Measurements from ENCODE around the gene NINJ2.

The NINJ2 gene

DNA sequence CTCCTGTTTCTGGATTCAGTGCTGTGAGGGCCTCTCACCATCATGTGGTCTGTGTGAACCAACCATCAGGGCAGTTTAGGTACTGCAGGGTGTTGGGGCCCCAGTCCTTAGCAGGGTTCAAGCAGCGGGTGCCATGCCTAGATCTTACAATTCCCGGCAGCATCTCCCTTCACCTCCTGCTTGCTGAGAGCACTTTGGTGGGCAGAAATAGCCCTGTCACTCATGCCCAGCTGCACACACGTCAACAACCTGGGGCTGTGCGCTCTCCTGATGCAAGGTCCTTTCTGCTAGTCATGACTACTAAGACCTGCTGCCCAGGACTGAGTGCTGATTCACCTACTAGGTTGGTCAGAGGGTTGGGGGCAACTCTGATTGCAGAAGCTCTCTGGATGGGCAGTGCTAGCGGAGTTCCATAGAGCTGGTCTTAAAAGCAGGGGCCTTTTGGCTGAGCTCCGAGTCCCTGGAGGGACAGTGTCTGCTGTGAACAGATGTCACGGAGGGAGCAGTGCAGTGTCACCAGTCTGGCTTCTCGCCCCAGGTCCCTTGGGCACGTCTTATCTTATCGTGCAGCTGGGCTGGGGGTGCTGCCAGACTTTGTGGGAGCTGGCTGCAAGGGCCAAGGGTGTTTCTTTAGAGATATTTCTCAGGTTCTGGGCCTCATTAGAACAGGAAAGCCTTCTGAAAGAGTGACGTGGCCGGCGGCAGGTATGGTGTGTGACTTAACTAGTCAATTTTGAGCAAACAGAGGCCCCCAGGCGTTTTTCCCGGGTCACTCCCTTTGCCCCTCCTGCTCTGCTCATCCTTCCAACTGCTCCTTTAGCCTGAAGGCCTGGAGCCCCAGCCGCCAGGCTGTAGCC lies 71.8 kb downstream of the NINJ2 start:
- Histone ChIP-seq H3K4me3 (ENCODE audit: low read depth in 1 of 2, low read length in 2 of 2) (no peak overlapping the region), H3K36me3 (ENCODE audit: control insufficient read depth in 1 of 2, insufficient read depth in 2 of 2, low read length in 2 of 2) (no peaks in the 10 kb centered on the region), H3K4me1 (ENCODE audit: control insufficient read depth in 1 of 2, insufficient read depth in 2 of 2, low read length in 2 of 2) (peaks cover 10 to 12% of the 10 kb centered on the region in 2 donors), H3K27me3 (ENCODE audit: control insufficient read depth in 1 of 2, insufficient read depth in 2 of 2, low read length in 2 of 2) (no peaks in the 10 kb centered on the region), H3K9me3 (ENCODE audit: control insufficient read depth in 1 of 2, low read length in 2 of 2) (no peaks in the 10 kb centered on the region), H3K9ac (ENCODE audit: low read depth in 1 of 2, low read length in 2 of 2) (no peak overlapping the region), H3K27ac (ENCODE audit: low read depth, low read length) (no peak overlapping the region)

DNA sequence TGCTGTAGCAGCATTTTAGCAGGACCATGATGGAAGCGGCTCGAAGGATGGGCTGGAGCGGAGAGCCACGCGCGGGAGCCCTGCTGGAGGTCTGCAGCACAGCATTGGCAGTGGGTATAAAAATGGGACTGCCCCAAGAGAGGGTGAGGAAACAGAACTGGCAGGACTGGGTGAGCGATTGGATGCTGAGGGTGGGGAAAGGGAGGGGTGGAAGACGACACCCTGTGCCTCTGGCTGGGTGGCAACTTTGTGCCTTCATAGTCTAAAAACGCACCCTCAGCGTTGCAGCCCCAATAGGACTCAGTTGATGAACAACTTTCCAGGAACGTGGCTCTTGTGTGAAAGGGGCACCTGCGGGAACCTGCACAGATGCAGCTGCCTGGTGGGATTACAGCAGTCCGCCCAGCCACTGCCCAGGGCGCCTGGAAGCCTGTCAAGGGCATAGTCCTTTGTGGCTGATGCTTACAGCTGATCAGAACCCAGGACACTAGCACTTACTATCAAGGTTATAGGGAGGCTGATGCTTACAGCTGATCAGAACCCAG lies 73.0 kb downstream of the NINJ2 start:
- Histone ChIP-seq H3K27ac (ENCODE audit: low read depth, low read length) (no peak overlapping the region), H3K4me1 (ENCODE audit: control insufficient read depth in 1 of 2, insufficient read depth in 2 of 2, low read length in 2 of 2) (peaks cover 10 to 12% of the 10 kb centered on the region in 2 donors), H3K36me3 (ENCODE audit: control insufficient read depth in 1 of 2, insufficient read depth in 2 of 2, low read length in 2 of 2) (no peaks in the 10 kb centered on the region), H3K27me3 (ENCODE audit: control insufficient read depth in 1 of 2, insufficient read depth in 2 of 2, low read length in 2 of 2) (no peaks in the 10 kb centered on the region), H3K9ac (ENCODE audit: low read depth in 1 of 2, low read length in 2 of 2) (no peak overlapping the region), H3K9me3 (ENCODE audit: control insufficient read depth in 1 of 2, low read length in 2 of 2) (no peaks in the 10 kb centered on the region), H3K4me3 (ENCODE audit: low read depth in 1 of 2, low read length in 2 of 2) (no peak overlapping the region)

DNA sequence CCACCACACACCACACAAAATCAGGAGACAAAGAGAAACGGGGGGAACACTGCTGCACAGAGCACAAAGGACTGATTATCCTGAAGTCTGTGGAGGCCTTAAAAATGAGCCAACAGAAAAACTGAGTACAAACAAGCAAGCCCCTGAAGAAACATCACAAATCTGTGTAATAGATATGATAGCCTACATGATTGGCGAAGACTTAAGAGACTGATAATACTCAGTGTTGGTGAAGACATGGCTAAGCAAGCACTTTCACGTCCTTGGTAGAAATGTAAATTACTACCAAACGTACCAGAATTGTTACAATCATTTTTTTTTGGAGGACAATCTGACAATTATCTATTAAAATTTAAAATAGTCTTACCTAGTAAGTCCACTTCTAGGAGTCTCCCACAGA lies 74.6 kb downstream of the NINJ2 start:
- no peaks in the 10 kb centered on the region for H3K36me3 ChIP-seq (ENCODE audit: control insufficient read depth in 1 of 2, insufficient read depth in 2 of 2, low read length in 2 of 2)
- no peak overlapping the region for H3K27ac ChIP-seq (ENCODE audit: low read depth, low read length)
- no peaks in the 10 kb centered on the region for H3K27me3 ChIP-seq (ENCODE audit: control insufficient read depth in 1 of 2, insufficient read depth in 2 of 2, low read length in 2 of 2)

DNA sequence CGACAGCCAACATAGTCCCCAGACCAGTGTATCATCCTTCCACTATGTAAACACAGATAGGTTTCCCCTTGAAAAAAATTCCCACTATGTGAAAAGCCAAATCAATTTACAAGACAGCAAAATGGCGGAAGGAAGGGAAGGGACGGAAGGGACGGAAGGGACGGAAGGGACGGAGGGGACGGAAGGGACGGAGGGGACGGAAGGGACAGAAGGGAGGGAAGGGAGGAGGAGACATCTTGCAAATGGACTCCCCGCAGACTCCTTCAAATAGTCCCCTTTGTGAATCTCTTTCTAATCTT lies 75.3 kb downstream of the NINJ2 start:
- Histone ChIP-seq H3K27ac (ENCODE audit: low read depth, low read length) (no peak overlapping the region), H3K9me3 (ENCODE audit: control insufficient read depth in 1 of 2, low read length in 2 of 2) (no peaks in the 10 kb centered on the region)

More for the DNA sequence above, 74.6 kb downstream of the NINJ2 start:
- Histone ChIP-seq H3K9me3 (ENCODE audit: control insufficient read depth in 1 of 2, low read length in 2 of 2) (no peaks in the 10 kb centered on the region), H3K4me3 (ENCODE audit: low read depth in 1 of 2, low read length in 2 of 2) (no peak overlapping the region), H3K4me1 (ENCODE audit: control insufficient read depth in 1 of 2, insufficient read depth in 2 of 2, low read length in 2 of 2) (peaks cover 10 to 12% of the 10 kb centered on the region in 2 donors), H3K9ac (ENCODE audit: low read depth in 1 of 2, low read length in 2 of 2) (no peak overlapping the region)

DNA sequence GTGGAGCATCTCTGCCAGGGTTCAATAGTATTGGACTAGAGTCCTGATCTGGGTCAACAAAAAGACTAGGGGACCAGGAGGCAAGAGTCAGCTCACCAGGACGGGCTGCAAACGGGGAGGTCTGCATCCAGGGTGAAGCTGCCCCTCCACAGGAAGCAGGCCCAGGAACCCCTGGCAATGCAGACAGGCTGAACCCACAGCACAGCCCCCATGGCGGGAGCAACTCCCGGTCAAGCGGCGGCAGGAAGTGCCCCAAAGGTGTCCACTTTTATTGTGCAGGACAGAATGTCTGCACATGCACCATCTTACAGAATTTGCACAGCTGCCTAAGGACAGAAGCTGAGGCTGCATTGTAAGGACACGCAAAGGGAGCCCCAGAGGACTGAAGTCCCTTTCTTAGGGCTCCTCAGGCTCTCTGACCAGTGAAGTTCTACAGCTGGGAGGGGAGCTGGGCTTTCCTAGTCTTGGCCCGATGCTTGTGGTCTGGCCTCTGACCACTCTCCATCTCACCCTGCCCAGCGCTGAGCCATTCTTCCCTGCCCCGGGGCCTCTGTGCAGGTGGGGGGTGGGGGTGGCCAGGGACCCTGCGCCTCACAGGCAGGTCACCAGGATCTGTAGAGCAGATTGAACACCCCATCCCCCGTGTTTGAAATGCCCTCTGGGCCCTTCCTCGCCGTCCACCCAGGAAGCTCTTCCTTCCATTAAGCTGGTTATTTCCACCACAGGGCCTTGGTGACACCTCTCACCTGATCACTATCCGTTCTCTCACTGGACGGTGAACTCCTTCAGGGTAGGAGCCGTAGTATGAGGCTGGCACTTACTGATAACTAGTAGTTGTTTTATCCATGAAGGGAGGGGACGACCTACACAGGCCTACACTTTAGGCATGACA lies 75.9 kb downstream of the NINJ2 start:
- Histone ChIP-seq H3K4me3 (ENCODE audit: low read depth in 1 of 2, low read length in 2 of 2) (no peak overlapping the region), H3K9me3 (ENCODE audit: control insufficient read depth in 1 of 2, low read length in 2 of 2) (no peaks in the 10 kb centered on the region), H3K36me3 (ENCODE audit: control insufficient read depth in 1 of 2, insufficient read depth in 2 of 2, low read length in 2 of 2) (no peaks in the 10 kb centered on the region), H3K4me1 (ENCODE audit: control insufficient read depth in 1 of 2, insufficient read depth in 2 of 2, low read length in 2 of 2) (peaks cover 10 to 12% of the 10 kb centered on the region in 2 donors), H3K27me3 (ENCODE audit: control insufficient read depth in 1 of 2, insufficient read depth in 2 of 2, low read length in 2 of 2) (no peaks in the 10 kb centered on the region), H3K9ac (ENCODE audit: low read depth in 1 of 2, low read length in 2 of 2) (no peak overlapping the region), H3K27ac (ENCODE audit: low read depth, low read length) (no peak overlapping the region)

More for the DNA sequence above, 75.3 kb downstream of the NINJ2 start:
- Histone ChIP-seq H3K9ac (ENCODE audit: low read depth in 1 of 2, low read length in 2 of 2) (no peak overlapping the region), H3K27me3 (ENCODE audit: control insufficient read depth in 1 of 2, insufficient read depth in 2 of 2, low read length in 2 of 2) (no peaks in the 10 kb centered on the region), H3K36me3 (ENCODE audit: control insufficient read depth in 1 of 2, insufficient read depth in 2 of 2, low read length in 2 of 2) (no peaks in the 10 kb centered on the region), H3K4me1 (ENCODE audit: control insufficient read depth in 1 of 2, insufficient read depth in 2 of 2, low read length in 2 of 2) (peaks cover 10 to 12% of the 10 kb centered on the region in 2 donors), H3K4me3 (ENCODE audit: low read depth in 1 of 2, low read length in 2 of 2) (no peak overlapping the region)

DNA sequence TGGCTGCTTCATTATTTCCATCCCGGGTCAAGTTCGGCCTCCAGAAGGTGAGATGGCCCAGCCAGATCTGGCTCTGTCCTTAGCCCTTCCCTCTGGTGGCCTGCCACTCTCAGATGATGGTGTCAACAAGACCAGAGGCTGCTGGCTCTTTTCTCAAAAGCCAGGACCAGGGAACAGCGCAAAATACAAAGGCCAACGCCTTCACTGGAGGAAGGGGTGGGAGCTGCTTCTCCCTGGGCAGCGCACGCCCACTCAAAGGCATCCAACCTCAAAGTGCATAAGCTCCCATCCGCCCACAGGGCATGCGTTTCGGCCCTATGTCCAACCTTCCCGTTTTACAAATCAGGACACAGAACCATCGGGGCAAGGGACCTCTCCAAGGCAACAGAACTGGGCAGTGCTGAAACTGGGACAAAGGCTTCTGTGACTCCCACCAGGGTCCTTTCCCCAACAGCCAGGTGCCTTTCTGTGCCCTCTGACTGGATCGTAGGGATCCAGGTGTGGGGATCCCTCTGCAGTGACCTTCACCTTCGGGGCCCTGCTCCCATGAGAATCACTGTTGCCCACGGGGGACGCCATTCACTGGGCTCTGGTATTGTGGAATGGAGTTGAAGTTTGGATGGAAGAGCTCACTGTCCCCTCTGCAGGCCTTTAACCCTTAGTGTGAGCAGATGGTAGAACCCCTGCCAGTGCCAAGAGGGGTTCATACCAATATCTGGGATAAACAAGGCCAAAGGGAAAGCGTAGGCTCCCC lies 76.8 kb downstream of the NINJ2 start:
- H3K9me3 ChIP-seq (ENCODE audit: control insufficient read depth in 1 of 2, low read length in 2 of 2): no peaks in the 10 kb centered on the region

DNA sequence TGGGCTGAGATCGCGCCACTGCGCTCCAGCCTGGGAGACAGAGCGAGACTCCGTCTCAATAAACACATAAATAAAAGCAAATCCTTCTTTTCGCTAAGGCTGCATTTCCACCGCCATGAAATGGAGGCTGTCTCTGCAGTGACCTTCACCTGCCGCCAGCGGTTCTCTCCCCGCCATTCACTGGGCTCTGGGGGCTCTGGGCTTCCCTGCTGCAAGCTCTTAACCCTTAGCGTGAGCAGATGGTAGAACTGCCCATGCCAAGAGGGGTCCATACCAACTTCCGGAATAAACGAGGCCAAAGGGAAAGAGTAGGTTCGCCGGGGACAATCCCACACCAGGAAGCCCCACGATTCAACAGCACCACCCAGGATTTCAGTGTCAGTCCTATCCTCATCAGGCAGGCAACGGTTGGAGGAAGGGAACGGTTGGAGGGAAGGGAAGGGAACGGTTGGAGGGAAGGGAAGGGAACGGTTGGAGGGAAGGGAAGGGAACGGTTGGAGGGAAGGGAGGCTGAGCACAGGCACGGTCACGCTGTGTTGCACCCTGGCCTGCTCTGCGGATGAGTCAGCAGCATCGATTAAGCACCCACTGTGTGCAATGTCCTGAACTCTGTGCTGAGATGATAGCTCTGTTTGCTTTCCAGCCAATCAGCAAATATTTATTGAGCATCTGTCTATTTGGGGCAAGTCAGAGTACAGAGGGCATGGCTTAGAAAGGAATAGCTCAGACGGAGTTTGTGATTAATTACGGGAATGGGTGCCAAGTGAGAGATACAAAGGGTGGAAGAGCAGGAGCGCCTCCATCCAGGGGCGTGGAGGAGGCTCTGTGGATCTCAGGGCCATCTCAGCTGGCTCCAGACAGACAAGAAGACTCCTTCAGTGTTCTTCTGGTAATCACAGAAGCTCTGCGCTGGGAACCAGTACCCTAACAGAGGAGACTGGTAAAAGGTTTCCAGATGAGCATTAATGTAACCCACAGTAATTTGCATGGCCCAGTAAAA lies 77.9 kb downstream of the NINJ2 start:
- no peaks in the 10 kb centered on the region for H3K27me3 ChIP-seq (ENCODE audit: control insufficient read depth in 1 of 2, insufficient read depth in 2 of 2, low read length in 2 of 2)
- H3K27ac ChIP-seq (ENCODE audit: low read depth, low read length): no peak overlapping the region
- no peak overlapping the region for H3K4me3 ChIP-seq (ENCODE audit: low read depth in 1 of 2, low read length in 2 of 2)
- no peaks in the 10 kb centered on the region for H3K36me3 ChIP-seq (ENCODE audit: control insufficient read depth in 1 of 2, insufficient read depth in 2 of 2, low read length in 2 of 2)
- H3K9me3 ChIP-seq (ENCODE audit: control insufficient read depth in 1 of 2, low read length in 2 of 2): no peaks in the 10 kb centered on the region
- no peak overlapping the region for H3K9ac ChIP-seq (ENCODE audit: low read depth in 1 of 2, low read length in 2 of 2)
- no peaks in the 10 kb centered on the region for H3K4me1 ChIP-seq (ENCODE audit: control insufficient read depth in 1 of 2, insufficient read depth in 2 of 2, low read length in 2 of 2)

More for the DNA sequence above, 76.8 kb downstream of the NINJ2 start:
- H3K27ac ChIP-seq (ENCODE audit: low read depth, low read length): no peak overlapping the region
- no peaks in the 10 kb centered on the region for H3K36me3 ChIP-seq (ENCODE audit: control insufficient read depth in 1 of 2, insufficient read depth in 2 of 2, low read length in 2 of 2)
- H3K4me3 ChIP-seq (ENCODE audit: low read depth in 1 of 2, low read length in 2 of 2): no peak overlapping the region
- no peak overlapping the region for H3K9ac ChIP-seq (ENCODE audit: low read depth in 1 of 2, low read length in 2 of 2)
- H3K27me3 ChIP-seq (ENCODE audit: control insufficient read depth in 1 of 2, insufficient read depth in 2 of 2, low read length in 2 of 2): no peaks in the 10 kb centered on the region
- peaks cover 2 to 4% of the 10 kb centered on the region in 2 donors for H3K4me1 ChIP-seq (ENCODE audit: control insufficient read depth in 1 of 2, insufficient read depth in 2 of 2, low read length in 2 of 2)

DNA sequence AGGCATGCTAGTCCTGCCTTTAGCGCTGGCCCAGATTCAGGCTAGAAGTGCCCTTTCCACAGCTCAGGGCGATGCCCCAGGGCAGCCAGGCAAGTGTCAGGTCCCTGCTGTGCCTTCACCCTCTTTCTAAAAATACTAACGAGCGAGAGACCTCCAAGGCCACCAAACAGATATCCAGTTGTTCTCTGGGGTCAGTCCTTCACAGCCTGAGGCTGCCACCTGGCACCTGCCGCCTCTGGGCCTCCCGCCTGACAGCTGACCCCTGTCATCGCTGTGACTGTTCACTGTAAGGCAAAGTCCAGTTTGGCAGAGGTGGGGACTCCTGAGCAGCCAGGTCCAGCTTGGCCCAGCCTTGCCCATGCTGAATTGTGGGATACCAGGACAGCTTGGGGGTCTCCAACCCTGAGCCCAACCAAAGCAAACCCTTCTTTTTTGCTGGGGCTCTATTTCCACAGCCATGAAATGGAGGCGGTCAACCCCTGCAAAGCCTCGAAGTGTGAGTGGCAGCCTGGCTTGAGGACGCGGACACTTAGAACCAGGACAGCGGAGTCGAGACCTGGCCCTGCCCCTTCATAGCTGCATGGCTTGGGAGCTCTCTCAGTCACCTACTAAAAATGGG lies 79.9 kb downstream of the NINJ2 start:
- H3K9me3 ChIP-seq (ENCODE audit: control insufficient read depth in 1 of 2, low read length in 2 of 2): no peaks in the 10 kb centered on the region
- no peaks in the 10 kb centered on the region for H3K27me3 ChIP-seq (ENCODE audit: control insufficient read depth in 1 of 2, insufficient read depth in 2 of 2, low read length in 2 of 2)
- no peak overlapping the region for H3K9ac ChIP-seq (ENCODE audit: low read depth in 1 of 2, low read length in 2 of 2)
- H3K27ac ChIP-seq (ENCODE audit: low read depth, low read length): no peak overlapping the region
- no peaks in the 10 kb centered on the region for H3K4me1 ChIP-seq (ENCODE audit: control insufficient read depth in 1 of 2, insufficient read depth in 2 of 2, low read length in 2 of 2)
- no peak overlapping the region for H3K4me3 ChIP-seq (ENCODE audit: low read depth in 1 of 2, low read length in 2 of 2)
- no peaks in the 10 kb centered on the region for H3K36me3 ChIP-seq (ENCODE audit: control insufficient read depth in 1 of 2, insufficient read depth in 2 of 2, low read length in 2 of 2)

DNA sequence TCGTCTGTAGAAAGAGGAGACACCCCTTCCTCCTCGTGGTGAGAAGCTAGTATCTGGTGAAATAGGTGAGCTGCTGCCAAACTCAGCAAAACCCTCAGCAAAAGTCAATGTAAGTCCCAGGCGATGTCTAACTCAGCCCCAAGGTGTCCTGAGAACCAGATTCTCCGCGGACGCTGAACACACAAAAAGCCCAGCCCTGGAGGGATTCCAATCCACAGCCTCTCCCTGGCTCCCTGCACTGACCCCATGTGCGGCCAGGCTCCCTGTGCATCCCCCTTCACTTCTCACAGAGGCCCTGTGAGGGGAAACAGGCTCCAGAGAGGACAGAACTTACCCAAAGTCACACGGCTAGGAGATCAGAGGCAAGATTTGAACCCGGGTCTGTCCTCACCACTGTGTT lies 81.5 kb downstream of the NINJ2 start:
- no peak overlapping the region for H3K27ac ChIP-seq (ENCODE audit: low read depth, low read length)

More for the DNA sequence above, 81.5 kb downstream of the NINJ2 start:
- no peaks in the 10 kb centered on the region for H3K4me1 ChIP-seq (ENCODE audit: control insufficient read depth in 1 of 2, insufficient read depth in 2 of 2, low read length in 2 of 2)
- H3K27me3 ChIP-seq (ENCODE audit: control insufficient read depth in 1 of 2, insufficient read depth in 2 of 2, low read length in 2 of 2): no peaks in the 10 kb centered on the region
- no peaks in the 10 kb centered on the region for H3K36me3 ChIP-seq (ENCODE audit: control insufficient read depth in 1 of 2, insufficient read depth in 2 of 2, low read length in 2 of 2)
- H3K9me3 ChIP-seq (ENCODE audit: control insufficient read depth in 1 of 2, low read length in 2 of 2): no peaks in the 10 kb centered on the region
- no peak overlapping the region for H3K9ac ChIP-seq (ENCODE audit: low read depth in 1 of 2, low read length in 2 of 2)
- no peak overlapping the region for H3K4me3 ChIP-seq (ENCODE audit: low read depth in 1 of 2, low read length in 2 of 2)
